HEK293 (cell line): Measurements from ENCODE around the gene FRMPD2.
"Not testable (repeated sequence)": the region's sequence is repeated elsewhere in the genome, so short reads cannot be mapped to it uniquely, and the experiment has no call there.

Experiments used
- KLF1 ChIP-seq: fragments of 450-650 bp; formaldehyde crosslinking; IDR thresholded peaks from 2 replicates; pipeline ENCODE4 v1.5.1; 2016; ENCODE audit warnings: missing biosample characterization, missing genetic modification characterization
- KLF8 ChIP-seq: fragments of 450-650 bp; formaldehyde crosslinking; IDR thresholded peaks from 2 replicates; pipeline ENCODE4 v1.5.1; 2016; ENCODE audit warnings: missing biosample characterization, missing genetic modification characterization
- ZBTB17 ChIP-seq: fragments of 450-650 bp; formaldehyde crosslinking; IDR thresholded peaks from 2 replicates; pipeline ENCODE4 v1.5.1; 2016; ENCODE audit warnings: missing biosample characterization, missing genetic modification characterization
- ZNF10 ChIP-seq: fragments of 450-650 bp; formaldehyde crosslinking; IDR thresholded peaks from 2 replicates; pipeline ENCODE4 v1.5.1; 2017; ENCODE audit warnings: missing biosample characterization, missing genetic modification characterization
- ZNF366 ChIP-seq: fragments of 450-650 bp; formaldehyde crosslinking; conservative IDR thresholded peaks from 2 replicates; pipeline ENCODE4 v1.5.1; 2016; ENCODE audit warnings: missing biosample characterization, missing genetic modification characterization
- ZNF623 ChIP-seq: fragments of 450-650 bp; formaldehyde crosslinking; IDR thresholded peaks from 2 replicates; pipeline ENCODE4 v1.5.1; 2016; ENCODE audit warnings: missing biosample characterization, missing genetic modification characterization
- TF ChIP-seq, protein P1 (sequence below): fragments of 450-650 bp; formaldehyde crosslinking; IDR thresholded peaks from 2 replicates; pipeline ENCODE4 v1.5.1; 2016; ENCODE audit warnings: missing biosample characterization, missing genetic modification characterization
- TF ChIP-seq, protein P2 (sequence below): fragments of 450-650 bp; IDR thresholded peaks from 2 replicates; pipeline ENCODE4 v1.5.1; 2018; ENCODE audit warnings: missing biosample characterization, missing genetic modification characterization

DNA sequence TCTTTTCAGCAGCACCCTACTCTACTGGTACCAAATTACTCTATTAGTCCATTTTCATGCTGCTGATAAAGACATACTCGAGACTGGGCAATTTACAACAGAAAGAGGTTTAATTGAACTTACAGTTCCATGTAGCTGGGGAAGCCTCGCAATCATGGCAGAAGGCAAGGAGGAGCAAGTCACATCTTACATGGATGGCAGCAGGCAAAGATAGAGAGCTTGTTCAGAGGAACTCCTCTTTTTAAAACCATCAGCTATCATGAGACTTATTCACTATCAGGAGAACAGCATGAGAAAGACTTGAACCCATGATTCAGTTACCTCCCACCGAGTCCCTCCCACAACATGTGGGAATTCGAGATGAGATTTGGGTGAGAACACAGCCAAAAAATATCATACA, 7.2 kb upstream of the FRMPD2 start:
- not testable (repeated sequence) for TF ChIP-seq KLF1, ZNF366, ZNF623, ZBTB17, ZNF10, KLF8 (tag by site-specific recombination)
- TF ChIP-seq, protein P1, sequence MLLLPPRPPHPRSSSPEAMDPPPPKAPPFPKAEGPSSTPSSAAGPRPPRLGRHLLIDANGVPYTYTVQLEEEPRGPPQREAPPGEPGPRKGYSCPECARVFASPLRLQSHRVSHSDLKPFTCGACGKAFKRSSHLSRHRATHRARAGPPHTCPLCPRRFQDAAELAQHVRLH (tag by site-specific recombination), result not testable (repeated sequence)
- TF ChIP-seq, protein P2, sequence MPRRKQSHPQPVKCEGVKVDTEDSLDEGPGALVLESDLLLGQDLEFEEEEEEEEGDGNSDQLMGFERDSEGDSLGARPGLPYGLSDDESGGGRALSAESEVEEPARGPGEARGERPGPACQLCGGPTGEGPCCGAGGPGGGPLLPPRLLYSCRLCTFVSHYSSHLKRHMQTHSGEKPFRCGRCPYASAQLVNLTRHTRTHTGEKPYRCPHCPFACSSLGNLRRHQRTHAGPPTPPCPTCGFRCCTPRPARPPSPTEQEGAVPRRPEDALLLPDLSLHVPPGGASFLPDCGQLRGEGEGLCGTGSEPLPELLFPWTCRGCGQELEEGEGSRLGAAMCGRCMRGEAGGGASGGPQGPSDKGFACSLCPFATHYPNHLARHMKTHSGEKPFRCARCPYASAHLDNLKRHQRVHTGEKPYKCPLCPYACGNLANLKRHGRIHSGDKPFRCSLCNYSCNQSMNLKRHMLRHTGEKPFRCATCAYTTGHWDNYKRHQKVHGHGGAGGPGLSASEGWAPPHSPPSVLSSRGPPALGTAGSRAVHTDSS (tag by site-specific recombination), result not testable (repeated sequence)
